ENCODE measurements around the gene KCTD20. TPM values are rescaled to one million over a fixed set of nuclear protein-coding genes. Genes with fewer than 3 reads are reported as not detected.
"Not testable (repeated sequence)": the region's sequence is repeated elsewhere in the genome, so short reads cannot be mapped to it uniquely, and the experiment has no call there.

KCTD20 gene
- total and polyA plus RNA-seq, 2 donors: 19.5 to 49.9 TPM

GRCh38 chr6:36478051-36478526 lies 35.3 kb downstream of the KCTD20 start:
- 93% methylated on average over 2 of the region's 2 CpGs for WGBS
- H3K4me1 ChIP-seq (ENCODE audit: control insufficient read depth in 2 of 2, insufficient read depth in 2 of 2, low read length in 2 of 2): no peaks in the 10 kb centered on the region
- no peaks in the 10 kb centered on the region for H3K9me3 ChIP-seq (ENCODE audit: control insufficient read depth in 2 of 2, insufficient read depth in 1 of 2, low read length in 1 of 2)
- no peak overlapping the region for H3K27ac ChIP-seq (ENCODE audit: low read depth in 1 of 2, low read length in 1 of 2)
- DNase-seq (ENCODE audit: low read depth in 6 of 9, low spot score in 9 of 9): no peak
- peaks cover 30 to 59% of the 10 kb centered on the region in 2 donors for H3K36me3 ChIP-seq (ENCODE audit: control insufficient read depth in 2 of 2, insufficient read depth in 2 of 2, low read length in 1 of 2)
- H3K4me3 ChIP-seq (ENCODE audit: low read length in 2 of 2): no peak overlapping the region
- H3K27me3 ChIP-seq (ENCODE audit: control insufficient read depth in 2 of 2, insufficient read depth in 1 of 2, low read length in 1 of 2): no peaks in the 10 kb centered on the region

- H3K36me3 ChIP-seq (ENCODE audit: control insufficient read depth in 2 of 2, insufficient read depth in 2 of 2, low read length in 1 of 2): peaks cover 30 to 67% of the 10 kb centered on the region in 2 donors
- no peaks in the 10 kb centered on the region for H3K27me3 ChIP-seq (ENCODE audit: control insufficient read depth in 2 of 2, insufficient read depth in 1 of 2, low read length in 1 of 2)
- no peaks in the 10 kb centered on the region for H3K4me1 ChIP-seq (ENCODE audit: control insufficient read depth in 2 of 2, insufficient read depth in 2 of 2, low read length in 2 of 2)
- DNase-seq (ENCODE audit: low read depth in 6 of 9, low spot score in 9 of 9): no peak
- H3K9me3 ChIP-seq (ENCODE audit: control insufficient read depth in 2 of 2, insufficient read depth in 1 of 2, low read length in 1 of 2): no peaks in the 10 kb centered on the region
- no peak overlapping the region for H3K27ac ChIP-seq (ENCODE audit: low read depth in 1 of 2, low read length in 1 of 2)
- 83% methylated on average over 1 of the region's 1 CpG for WGBS
- no peak overlapping the region for H3K4me3 ChIP-seq (ENCODE audit: low read length in 2 of 2)
Observed at GRCh38 chr6:36479256-36479655, 36.5 kb downstream of the KCTD20 start.

GRCh38 chr6:36483326-36483725 lies 40.5 kb downstream of the KCTD20 start:
- not testable (repeated sequence) for H3K9me3 ChIP-seq (ENCODE audit: control insufficient read depth in 2 of 2, insufficient read depth in 1 of 2, low read length in 1 of 2); H3K27me3 ChIP-seq (ENCODE audit: control insufficient read depth in 2 of 2, insufficient read depth in 1 of 2, low read length in 1 of 2); H3K27ac ChIP-seq (ENCODE audit: low read depth in 1 of 2, low read length in 1 of 2); H3K4me3 ChIP-seq (ENCODE audit: low read length in 2 of 2); DNase-seq (ENCODE audit: low read depth in 6 of 9, low spot score in 9 of 9); H3K4me1 ChIP-seq (ENCODE audit: control insufficient read depth in 2 of 2, insufficient read depth in 2 of 2, low read length in 2 of 2)
- over 99% methylated on average over 5 of the region's 5 CpGs for WGBS
- peaks cover 34 to 91% of the 10 kb centered on the region in 2 donors for H3K36me3 ChIP-seq (ENCODE audit: control insufficient read depth in 2 of 2, insufficient read depth in 2 of 2, low read length in 1 of 2)

- Histone ChIP-seq H3K4me3 (ENCODE audit: low read length in 2 of 2) (no peak overlapping the region), H3K4me1 (ENCODE audit: control insufficient read depth in 2 of 2, insufficient read depth in 2 of 2, low read length in 2 of 2) (no peaks in the 10 kb centered on the region), H3K27ac (ENCODE audit: low read depth in 1 of 2, low read length in 1 of 2) (no peak overlapping the region), H3K9me3 (ENCODE audit: control insufficient read depth in 2 of 2, insufficient read depth in 1 of 2, low read length in 1 of 2) (no peaks in the 10 kb centered on the region), H3K27me3 (ENCODE audit: control insufficient read depth in 2 of 2, insufficient read depth in 1 of 2, low read length in 1 of 2) (no peaks in the 10 kb centered on the region), H3K36me3 (ENCODE audit: control insufficient read depth in 2 of 2, insufficient read depth in 2 of 2, low read length in 1 of 2) (peaks cover 36 to 93% of the 10 kb centered on the region in 2 donors)
- no peak for DNase-seq (ENCODE audit: low read depth in 6 of 9, low spot score in 9 of 9)
- whole genome bisulfite sequencing: 97% methylated on average over 5 of the region's 5 CpGs
Observed at GRCh38 chr6:36484736-36485135, 41.9 kb downstream of the KCTD20 start.

- H3K27ac ChIP-seq (ENCODE audit: low read depth in 1 of 2, low read length in 1 of 2): no peak overlapping the region
- no peak for DNase-seq (ENCODE audit: low read depth in 6 of 9, low spot score in 9 of 9)
- no peak overlapping the region for H3K4me3 ChIP-seq (ENCODE audit: low read length in 2 of 2)
- H3K9me3 ChIP-seq (ENCODE audit: control insufficient read depth in 2 of 2, insufficient read depth in 1 of 2, low read length in 1 of 2): no peaks in the 10 kb centered on the region
- H3K4me1 ChIP-seq (ENCODE audit: control insufficient read depth in 2 of 2, insufficient read depth in 2 of 2, low read length in 2 of 2): no peaks in the 10 kb centered on the region
- WGBS: 99% methylated on average over 1 of the region's 1 CpG
- peaks cover 18 to 79% of the 10 kb centered on the region in 2 donors for H3K36me3 ChIP-seq (ENCODE audit: control insufficient read depth in 2 of 2, insufficient read depth in 2 of 2, low read length in 1 of 2)
- H3K27me3 ChIP-seq (ENCODE audit: control insufficient read depth in 2 of 2, insufficient read depth in 1 of 2, low read length in 1 of 2): no peaks in the 10 kb centered on the region
Observed at GRCh38 chr6:36487698-36488097, 44.9 kb downstream of the KCTD20 start.

GRCh38 chr6:36488221-36488620 lies 45.4 kb downstream of the KCTD20 start:
- Histone ChIP-seq H3K9me3 (ENCODE audit: control insufficient read depth in 2 of 2, insufficient read depth in 1 of 2, low read length in 1 of 2) (no peaks in the 10 kb centered on the region), H3K4me1 (ENCODE audit: control insufficient read depth in 2 of 2, insufficient read depth in 2 of 2, low read length in 2 of 2) (no peaks in the 10 kb centered on the region), H3K4me3 (ENCODE audit: low read length in 2 of 2) (no peak overlapping the region), H3K27me3 (ENCODE audit: control insufficient read depth in 2 of 2, insufficient read depth in 1 of 2, low read length in 1 of 2) (no peaks in the 10 kb centered on the region), H3K27ac (ENCODE audit: low read depth in 1 of 2, low read length in 1 of 2) (no peak overlapping the region), H3K36me3 (ENCODE audit: control insufficient read depth in 2 of 2, insufficient read depth in 2 of 2, low read length in 1 of 2) (peaks cover 18 to 78% of the 10 kb centered on the region in 2 donors)
- DNase-seq (ENCODE audit: low read depth in 6 of 9, low spot score in 9 of 9): no peak

- Histone ChIP-seq H3K4me1 (ENCODE audit: control insufficient read depth in 2 of 2, insufficient read depth in 2 of 2, low read length in 2 of 2) (no peaks in the 10 kb centered on the region), H3K9me3 (ENCODE audit: control insufficient read depth in 2 of 2, insufficient read depth in 1 of 2, low read length in 1 of 2) (no peaks in the 10 kb centered on the region), H3K4me3 (ENCODE audit: low read length in 2 of 2) (no peak overlapping the region), H3K27me3 (ENCODE audit: control insufficient read depth in 2 of 2, insufficient read depth in 1 of 2, low read length in 1 of 2) (no peaks in the 10 kb centered on the region), H3K27ac (ENCODE audit: low read depth in 1 of 2, low read length in 1 of 2) (no peak overlapping the region), H3K36me3 (ENCODE audit: control insufficient read depth in 2 of 2, insufficient read depth in 2 of 2, low read length in 1 of 2) (peaks cover 24 to 78% of the 10 kb centered on the region in 2 donors)
- 97% methylated on average over 4 of the region's 4 CpGs for WGBS
- no peak for DNase-seq (ENCODE audit: low read depth in 6 of 9, low spot score in 9 of 9)
Observed at GRCh38 chr6:36489426-36489825, 46.6 kb downstream of the KCTD20 start.

GRCh38 chr6:36491378-36491965 lies 48.7 kb downstream of the KCTD20 start:
- no peak overlapping the region for H3K4me3 ChIP-seq (ENCODE audit: low read length in 2 of 2)
- H3K27me3 ChIP-seq (ENCODE audit: control insufficient read depth in 2 of 2, insufficient read depth in 1 of 2, low read length in 1 of 2): no peaks in the 10 kb centered on the region
- H3K27ac ChIP-seq (ENCODE audit: low read depth in 1 of 2, low read length in 1 of 2): no peak overlapping the region
- H3K36me3 ChIP-seq (ENCODE audit: control insufficient read depth in 2 of 2, insufficient read depth in 2 of 2, low read length in 1 of 2): peaks cover 44 to 78% of the 10 kb centered on the region in 2 donors
- WGBS: over 99% methylated on average over 7 of the region's 7 CpGs
- H3K9me3 ChIP-seq (ENCODE audit: control insufficient read depth in 2 of 2, insufficient read depth in 1 of 2, low read length in 1 of 2): no peaks in the 10 kb centered on the region
- DNase-seq (ENCODE audit: low read depth in 6 of 9, low spot score in 9 of 9): no peak
- H3K4me1 ChIP-seq (ENCODE audit: control insufficient read depth in 2 of 2, insufficient read depth in 2 of 2, low read length in 2 of 2): no peaks in the 10 kb centered on the region

GRCh38 chr6:36492092-36492491 lies 49.3 kb downstream of the KCTD20 start:
- Histone ChIP-seq H3K4me3 (ENCODE audit: low read length in 2 of 2) (no peak overlapping the region), H3K4me1 (ENCODE audit: control insufficient read depth in 2 of 2, insufficient read depth in 2 of 2, low read length in 2 of 2) (no peaks in the 10 kb centered on the region), H3K27me3 (ENCODE audit: control insufficient read depth in 2 of 2, insufficient read depth in 1 of 2, low read length in 1 of 2) (no peaks in the 10 kb centered on the region), H3K27ac (ENCODE audit: low read depth in 1 of 2, low read length in 1 of 2) (no peak overlapping the region), H3K9me3 (ENCODE audit: control insufficient read depth in 2 of 2, insufficient read depth in 1 of 2, low read length in 1 of 2) (no peaks in the 10 kb centered on the region), H3K36me3 (ENCODE audit: control insufficient read depth in 2 of 2, insufficient read depth in 2 of 2, low read length in 1 of 2) (peaks cover 44 to 78% of the 10 kb centered on the region in 2 donors)
- 97% methylated on average over 4 of the region's 4 CpGs for WGBS
- no peak for DNase-seq (ENCODE audit: low read depth in 6 of 9, low spot score in 9 of 9)

Measured in thymus (tissue), 11 donors.